Transverse colon (tissue), 4 donors: ENCODE data around the gene NPC1L1.

ENCODE experiments used
- POLR2AphosphoS5 ChIP-seq, 3 donors: sonication (generic); formaldehyde crosslinking; IDR thresholded peaks; one replicate each; pipeline ENCODE4 v1.6.1; 2016; ENCODE audit warnings: antibody characterized with exemption in 3 of 3
- TF ChIP-seq, protein P1 (sequence below), 5 experiments: fragments of 200-600 bp in 3 of 5; fragments of 450-650 bp in 2 of 5; sonication (generic) in 3 of 5; IDR thresholded peaks; 1 replicate in 2 of 5; 2 replicates in 3 of 5; pipeline ENCODE4 v1.5.1; 2016 to 2017; ENCODE audit warnings: antibody characterized with exemption in 5 of 5, inconsistent platforms in 3 of 5, mild to moderate bottlenecking in 2 of 5, moderate library complexity in 1 of 5

- TF ChIP-seq, protein P1, sequence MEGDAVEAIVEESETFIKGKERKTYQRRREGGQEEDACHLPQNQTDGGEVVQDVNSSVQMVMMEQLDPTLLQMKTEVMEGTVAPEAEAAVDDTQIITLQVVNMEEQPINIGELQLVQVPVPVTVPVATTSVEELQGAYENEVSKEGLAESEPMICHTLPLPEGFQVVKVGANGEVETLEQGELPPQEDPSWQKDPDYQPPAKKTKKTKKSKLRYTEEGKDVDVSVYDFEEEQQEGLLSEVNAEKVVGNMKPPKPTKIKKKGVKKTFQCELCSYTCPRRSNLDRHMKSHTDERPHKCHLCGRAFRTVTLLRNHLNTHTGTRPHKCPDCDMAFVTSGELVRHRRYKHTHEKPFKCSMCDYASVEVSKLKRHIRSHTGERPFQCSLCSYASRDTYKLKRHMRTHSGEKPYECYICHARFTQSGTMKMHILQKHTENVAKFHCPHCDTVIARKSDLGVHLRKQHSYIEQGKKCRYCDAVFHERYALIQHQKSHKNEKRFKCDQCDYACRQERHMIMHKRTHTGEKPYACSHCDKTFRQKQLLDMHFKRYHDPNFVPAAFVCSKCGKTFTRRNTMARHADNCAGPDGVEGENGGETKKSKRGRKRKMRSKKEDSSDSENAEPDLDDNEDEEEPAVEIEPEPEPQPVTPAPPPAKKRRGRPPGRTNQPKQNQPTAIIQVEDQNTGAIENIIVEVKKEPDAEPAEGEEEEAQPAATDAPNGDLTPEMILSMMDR (IDR thresholded peaks at IDR 0.05): no peak
- TF ChIP-seq POLR2AphosphoS5 (IDR thresholded peaks at IDR 0.05): no peak
Measured at GRCh38 chr7:44563171-44563679, 22.1 kb upstream of the NPC1L1 start.
